Endodermal cell (in vitro differentiated cells): ENCODE results near the gene SH2D6. TPM values are rescaled to one million over a fixed set of nuclear protein-coding genes. Genes with fewer than 3 reads are reported as not detected.

ENCODE experiments used
- DNase-seq: peaks from one replicate; pipeline ENCODE4 v3.0.0-alpha.2; 2017
- H3K27ac ChIP-seq: 2 replicates; pipeline ENCODE4 v1.5.1; 2013; ENCODE audit warnings: mild to moderate bottlenecking, low read depth, low read length, moderate library complexity
- H3K27me3 ChIP-seq: 2 replicates; pipeline ENCODE4 v1.6.1; 2013; ENCODE audit warnings: mild to moderate bottlenecking, low read length, moderate library complexity; ENCODE audit not compliant: insufficient read depth, control insufficient read depth, poor library complexity, severe bottlenecking
- H3K36me3 ChIP-seq: 2 replicates; pipeline ENCODE4 v1.7.0; 2013; ENCODE audit warnings: mild to moderate bottlenecking, low read length, moderate library complexity; ENCODE audit not compliant: control insufficient read depth, insufficient read depth
- H3K4me1 ChIP-seq: one replicate; pipeline ENCODE4 v1.7.0; 2013; ENCODE audit warnings: low read length; ENCODE audit not compliant: control insufficient read depth, insufficient read depth
- H3K4me3 ChIP-seq: 2 replicates; pipeline ENCODE4 v1.5.1; 2013; ENCODE audit warnings: mild to moderate bottlenecking, low read length, moderate library complexity
- H3K9ac ChIP-seq: 2 replicates; pipeline ENCODE4 v1.6.1; 2013; ENCODE audit warnings: mild to moderate bottlenecking, low read length, moderate library complexity; ENCODE audit not compliant: poor library complexity, severe bottlenecking; ENCODE audit errors: extremely low read depth
- H3K9me3 ChIP-seq: 2 replicates; pipeline ENCODE4 v1.6.1; 2013; ENCODE audit warnings: mild to moderate bottlenecking, low read length, moderate library complexity; ENCODE audit not compliant: control insufficient read depth
- H3K27ac Mint-ChIP-seq: 2 replicates; pipeline ENCODE4 v1.8.0; 2020; ENCODE audit warnings: mixed read lengths
- H3K27me3 Mint-ChIP-seq: 2 replicates; pipeline ENCODE4 v1.8.0; 2021; ENCODE audit warnings: mild to moderate bottlenecking, mixed read lengths; ENCODE audit not compliant: insufficient read depth
- H3K36me3 Mint-ChIP-seq: 2 replicates; pipeline ENCODE4 v1.8.0; 2020; ENCODE audit warnings: low read depth, mixed read lengths
- H3K4me1 Mint-ChIP-seq: 2 replicates; pipeline ENCODE4 v1.8.0; 2020; ENCODE audit warnings: mixed read lengths
- H3K4me3 Mint-ChIP-seq: 2 replicates; pipeline ENCODE4 v1.8.0; 2020; ENCODE audit warnings: mild to moderate bottlenecking, moderate library complexity, mixed read lengths
- H3K9me3 Mint-ChIP-seq: 2 replicates; pipeline ENCODE4 v1.8.0; 2020; ENCODE audit warnings: mild to moderate bottlenecking, mixed read lengths
- CTCF ChIP-seq: fragments of 200-600 bp; sonication (generic); conservative IDR thresholded peaks from 2 replicates; pipeline ENCODE4 v1.5.0; 2021; ENCODE audit warnings: antibody characterized with exemption, mild to moderate bottlenecking
- WGBS, 2 experiments: methylation state at CpG; one replicate each; pipeline versions ENCODE4 v1.1.5 to v1.1.7; 2013; ENCODE audit warnings: missing lambda C conversion rate in 2 of 2, mixed read lengths in 1 of 2; ENCODE audit not compliant: insufficient coverage in 1 of 2, insufficient read length in 1 of 2; 5-methylcytosine and 5-hydroxymethylcytosine counted together
- total RNA-seq, 2 donors: library from RNA; stranded (reverse); fragmentation: NEBNext Ultra II Directional in 1 of 2; extraction: Animal tissue kit (Norgen Biotek cat#: 25700) in 1 of 2; gene quantifications; 2 replicates in 1 of 2; 3 replicates in 1 of 2; pipeline ENCODE4 v1.2.1, GENCODE V29; 2021

Gene SH2D6
- total RNA-seq, 2 donors from 2014 or later = 0.68 to 1.1 TPM

GRCh38 chr2:85420536-85421259 lies 2.2 kb downstream of the SH2D6 start:
- Histone ChIP-seq H3K27me3 (no peaks in the 10 kb centered on the region), H3K9me3 (no peaks in the 10 kb centered on the region), H3K4me3 (no peak overlapping the region), H3K9ac (no peak overlapping the region), H3K4me1 (peaks cover 16% of the 10 kb centered on the region), H3K27ac (peak overlapping the region; percentile 80), H3K36me3 (no peaks in the 10 kb centered on the region)
- Mint-ChIP-seq H3K4me1 (peaks cover 33% of the 10 kb centered on the region), H3K36me3 (no peaks in the 10 kb centered on the region), H3K4me3 (peak overlapping the region; percentile 10), H3K27me3 (no peaks in the 10 kb centered on the region), H3K9me3 (no peaks in the 10 kb centered on the region), H3K27ac (peak overlapping the region; percentile 86)
- peak; percentile 100 for TF ChIP-seq CTCF
- 33 to 50% methylated on average over 3 to 22 of the region's 22 CpGs for WGBS, 2 experiments
- peak; percentile 98 for DNase-seq

- H3K9ac ChIP-seq = no peak overlapping the region
- Mint-ChIP-seq H3K27ac (peak overlapping the region; percentile 86), H3K4me3 (peak overlapping the region; percentile 10)
Measured at GRCh38 chr2:85421260-85422071, 3.0 kb downstream of the SH2D6 start.

GRCh38 chr2:85422072-85422457 lies 3.6 kb downstream of the SH2D6 start:
- TF ChIP-seq CTCF = no peak
- WGBS, 2 experiments = 88 to 100% methylated on average over 1 to 2 of the region's 2 CpGs
- Mint-ChIP-seq H3K4me1 (peaks cover 41% of the 10 kb centered on the region), H3K27me3 (no peaks in the 10 kb centered on the region), H3K27ac (peak overlapping the region; percentile 86), H3K4me3 (no peak overlapping the region), H3K36me3 (no peaks in the 10 kb centered on the region), H3K9me3 (no peaks in the 10 kb centered on the region)
- no peak for DNase-seq
- no peaks in the 10 kb centered on the region for H3K27me3 ChIP-seq
- no peaks in the 10 kb centered on the region for H3K9me3 ChIP-seq
- H3K4me1 ChIP-seq = peaks cover 16% of the 10 kb centered on the region
- no peaks in the 10 kb centered on the region for H3K36me3 ChIP-seq
- no peak overlapping the region for H3K27ac ChIP-seq
- H3K9ac ChIP-seq = no peak overlapping the region
- H3K4me3 ChIP-seq = no peak overlapping the region

More at GRCh38 chr2:85421260-85422071, 3.0 kb downstream of the SH2D6 start:
- H3K9me3 ChIP-seq = no peaks in the 10 kb centered on the region
- no peaks in the 10 kb centered on the region for H3K36me3 Mint-ChIP-seq
- no peaks in the 10 kb centered on the region for H3K27me3 ChIP-seq
- H3K27ac ChIP-seq = peak overlapping the region; percentile 80
- DNase-seq = no peak
- no peak overlapping the region for H3K4me3 ChIP-seq
- no peak for TF ChIP-seq CTCF
- 77 to 80% methylated on average over 11 to 13 of the region's 13 CpGs for WGBS, 2 experiments
- H3K36me3 ChIP-seq = no peaks in the 10 kb centered on the region
- no peaks in the 10 kb centered on the region for H3K9me3 Mint-ChIP-seq
- peaks cover 35% of the 10 kb centered on the region for H3K4me1 Mint-ChIP-seq
- no peaks in the 10 kb centered on the region for H3K27me3 Mint-ChIP-seq
- peaks cover 16% of the 10 kb centered on the region for H3K4me1 ChIP-seq
